GM12872 (cell line): ENCODE results near the gene HYAL3.

Experiments
- CTCF ChIP-seq: IDR thresholded peaks from 3 replicates; pipeline ENCODE4 v1.5.1; 2011; ENCODE audit warnings: low read depth, mild to moderate bottlenecking, low read length, moderate library complexity; ENCODE audit not compliant: insufficient read depth

HYAL3 gene

GRCh38 chr3:50289130-50289529 is 10.1 kb downstream of the HYAL3 start:
- TF ChIP-seq CTCF, result no peak

- TF ChIP-seq CTCF, result no peak
Observed at GRCh38 chr3:50288387-50289007, 10.7 kb downstream of the HYAL3 start.

GRCh38 chr3:50287262-50287661 is 11.9 kb downstream of the HYAL3 start:
- no peak for TF ChIP-seq CTCF

- TF ChIP-seq CTCF, result no peak
Observed at GRCh38 chr3:50286322-50287227, 12.6 kb downstream of the HYAL3 start.

- no peak for TF ChIP-seq CTCF
Observed at GRCh38 chr3:50279255-50280016, 19.8 kb downstream of the HYAL3 start.

- TF ChIP-seq CTCF, result no peak
Observed at GRCh38 chr3:50278880-50279224, 20.4 kb downstream of the HYAL3 start, which contains the start of gene LSMEM2. Gene LSMEM2, plus strand, starts transcription at chr3:50279087. Its CDS starts 27 bp downstream, at chr3:50279114.
